Measurements from ENCODE around the gene KCNJ6. TPM values are rescaled to one million over a fixed set of nuclear protein-coding genes. Genes with fewer than 3 reads are reported as not detected.

The KCNJ6 gene
- total and polyA plus RNA-seq, 2 of the 8 experiments (the other 6 are each of a cell fraction or from before 2014, with no cell fraction given): 0.51 to 1.2 TPM

GRCh38 chr21:37804001-37804400 is 112.3 kb downstream of the KCNJ6 start:
- no peak overlapping the region for H2BK120ac ChIP-seq (replicated peaks; ENCODE audit: low read depth, low read length)
- no peak overlapping the region for H3K14ac ChIP-seq (ENCODE audit: insufficient read length)
- no peak for DNase-seq (ENCODE audit: low read depth in 1 of 2, low spot score in 2 of 2)
- H2AFZ ChIP-seq (ENCODE audit: low read length): no peak overlapping the region
- no peak overlapping the region for H3K4me2 ChIP-seq (ENCODE audit: insufficient read depth in 1 of 2, low read depth in 2 of 2, low read length in 2 of 2)
- H2AK5ac ChIP-seq (ENCODE audit: low read depth, low read length): no peak overlapping the region
- H3K79me1 ChIP-seq (ENCODE audit: low read depth, low read length): no peaks in the 10 kb centered on the region
- H3K23ac ChIP-seq (ENCODE audit: insufficient read length): no peak overlapping the region
- H3K56ac ChIP-seq (replicated peaks; ENCODE audit: insufficient read length, low read depth, low read length): no peak overlapping the region
- no peak overlapping the region for H3K4ac ChIP-seq (replicated peaks; ENCODE audit: insufficient read length, low read depth, low read length)
- no peak overlapping the region for H4K91ac ChIP-seq (replicated peaks; ENCODE audit: insufficient read length, low read length)
- TF ChIP-seq JUND (IDR thresholded peaks at IDR 0.05; ENCODE audit: low read length) (no peak), RBBP5 (IDR thresholded peaks at IDR 0.05; ENCODE audit: borderline replicate concordance, low read depth, low read length) (no peak), BCL11A (IDR thresholded peaks at IDR 0.05; ENCODE audit: low read depth in 2 of 2, low read length in 2 of 2) (no peak), SUZ12 (IDR thresholded peaks at IDR 0.05; ENCODE audit: low read length) (no peak), POLR2AphosphoS5 (IDR thresholded peaks at IDR 0.05; ENCODE audit: low read depth, low read length) (no peak), ZNF274 (IDR thresholded peaks at IDR 0.05; ENCODE audit: borderline replicate concordance, extremely low read depth, low read length) (no peak), SRF (IDR thresholded peaks at IDR 0.05; ENCODE audit: low read depth, low read length) (no peak), SP4 (IDR thresholded peaks at IDR 0.05; ENCODE audit: low read length) (no peak), KDM5A (IDR thresholded peaks at IDR 0.05; ENCODE audit: low read length) (no peak), NRF1 (IDR thresholded peaks at IDR 0.05; ENCODE audit: low read depth, low read length) (no peak), RNF2 (IDR thresholded peaks at IDR 0.05; ENCODE audit: borderline replicate concordance, low read depth, low read length, missing control alignments, poor library complexity, severe bottlenecking) (no peak)
- CTCF ChIA-PET (ENCODE audit: partially characterized antibody): no interaction called here
- no peaks in the 10 kb centered on the region for H3K9me3 ChIP-seq (ENCODE audit: insufficient read depth in 2 of 2, low read depth in 1 of 2, low read length in 1 of 2)
- FAIRE-seq: no peak
- no peak overlapping the region for H2BK5ac ChIP-seq (ENCODE audit: low read depth, low read length)
- POLR2A ChIA-PET (ENCODE audit: partially characterized antibody): no interaction called here
- H3K79me2 ChIP-seq (ENCODE audit: control insufficient read depth in 1 of 2, insufficient read depth in 2 of 2, low read length in 2 of 2): no peaks in the 10 kb centered on the region
- H4K8ac ChIP-seq (ENCODE audit: extremely low read depth, insufficient read depth, low read length): no peak overlapping the region
- no peak overlapping the region for H3K27ac ChIP-seq (ENCODE audit: low read depth, low read length)
- H4K5ac ChIP-seq (ENCODE audit: insufficient read length, low read depth, low read length): no peak overlapping the region
- no peaks in the 10 kb centered on the region for H3K4me1 ChIP-seq (replicated peaks in 1 of 4; ENCODE audit: control insufficient read depth in 3 of 4, insufficient read depth in 4 of 4, low read length in 3 of 4)
- H3K9ac ChIP-seq (replicated peaks in 1 of 4; ENCODE audit: extremely low read depth in 1 of 4, low read depth in 3 of 4, low read length in 3 of 4): no peak overlapping the region
- H3K36me3 ChIP-seq (ENCODE audit: control insufficient read depth in 2 of 4, insufficient read depth in 4 of 4, low read length in 3 of 4): no peaks in the 10 kb centered on the region
- H3K23me2 ChIP-seq (ENCODE audit: low read depth, low read length): no peaks in the 10 kb centered on the region
- H2BK12ac ChIP-seq (ENCODE audit: low read depth, low read length): no peak overlapping the region
- no peaks in the 10 kb centered on the region for H3K27me3 ChIP-seq (replicated peaks in 1 of 4; ENCODE audit: control insufficient read depth in 3 of 4, extremely low read depth in 1 of 4, insufficient read depth in 3 of 4, low read length in 3 of 4)
- no peaks in the 10 kb centered on the region for H4K20me1 ChIP-seq (replicated peaks in 1 of 2; ENCODE audit: control insufficient read depth in 1 of 2, insufficient read depth in 2 of 2, low read length in 2 of 2)
- H3K18ac ChIP-seq (ENCODE audit: extremely low read depth, low read length): no peak overlapping the region
- no peak overlapping the region for H2BK15ac ChIP-seq (ENCODE audit: low read length)
- H3K4me3 ChIP-seq (ENCODE audit: extremely low read depth in 1 of 4, insufficient read depth in 2 of 4, low read depth in 3 of 4, low read length in 4 of 4): no peak overlapping the region
- H2BK20ac ChIP-seq (ENCODE audit: low read length): no peak overlapping the region
- WGBS, 2 experiments (ENCODE audit: extremely low coverage in 1 of 2, insufficient coverage in 1 of 2, insufficient read length in 1 of 2, insufficient replicate concordance in 2 of 2, low coverage in 1 of 2, low lambda C conversion rate in 2 of 2, missing lambda C conversion rate in 1 of 2): 93% methylated on average over 1 of the region's 1 CpG; no CpG with 5 or more reads in 1 of the 2 experiments
